ENCODE results near the gene FGF12. TPM values are rescaled to one million over a fixed set of nuclear protein-coding genes. Genes with fewer than 3 reads are reported as not detected.

The FGF12 gene
- total and polyA plus RNA-seq, 2 of the 13 experiments (the other 11 are each of a cell fraction or from before 2014, with no cell fraction given), result 0.07 TPM; not detected in 1

DNA sequence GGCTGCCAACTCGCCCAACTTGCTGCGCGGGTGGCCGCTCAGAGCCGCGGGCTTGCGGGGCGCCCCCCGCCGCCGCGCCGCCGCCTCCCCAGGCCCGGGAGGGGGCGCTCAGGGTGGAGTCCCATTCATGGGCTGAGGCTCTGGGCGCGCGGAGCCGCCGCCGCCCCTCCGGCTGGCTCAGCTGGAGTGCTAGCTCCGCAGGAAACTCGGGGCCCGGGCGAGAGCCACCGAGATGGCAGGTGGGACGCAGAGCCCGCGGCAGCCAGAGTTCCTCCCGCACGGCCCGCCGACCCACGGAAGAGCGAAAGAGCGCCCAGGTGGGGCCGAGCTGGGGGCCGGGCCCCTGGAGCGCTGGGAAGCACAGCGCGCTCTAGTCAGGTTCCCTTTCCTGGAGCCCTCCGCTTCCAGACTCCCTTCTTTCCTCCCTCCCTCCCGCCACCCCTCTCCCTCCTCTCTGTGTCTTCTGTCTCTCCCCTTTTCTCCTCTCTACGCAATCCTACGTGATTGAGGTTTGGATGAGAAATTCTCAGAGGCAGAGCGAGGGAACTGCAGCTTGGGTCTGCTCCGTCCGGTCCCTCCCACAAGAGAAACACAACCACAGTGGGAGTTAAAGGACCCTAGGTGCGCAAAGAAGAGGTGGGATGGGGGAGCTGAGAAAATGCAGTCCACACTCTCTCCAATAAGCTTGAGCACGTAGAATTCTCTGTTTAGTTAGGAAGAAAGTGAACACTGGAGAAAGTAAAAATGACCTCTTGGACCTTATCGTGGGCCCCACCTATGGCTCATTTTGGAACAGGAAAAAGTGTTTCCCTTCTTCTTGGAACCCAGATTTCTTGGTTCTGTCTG, 317.3 kb downstream of the FGF12 start:
- H3K9ac ChIP-seq (ENCODE audit: insufficient read depth, low read depth, low read length), result no peak overlapping the region
- no peak overlapping the region for H3K4me2 ChIP-seq (ENCODE audit: low read depth, low read length)
- H3K36me3 ChIP-seq (replicated peaks in 1 of 2; ENCODE audit: control insufficient read depth in 1 of 2, insufficient read depth in 2 of 2, low read length in 2 of 2), result no peaks in the 10 kb centered on the region
- ChIA-PET POLR2A (no interaction called here), CTCF (ENCODE audit: low intra/inter-chr PET ratio, low total read pairs) (no interaction called here)
- no peaks in the 10 kb centered on the region for H3K79me2 ChIP-seq (ENCODE audit: insufficient read depth, low read length)
- intact Hi-C loops (cut with micrococcal nuclease; ENCODE audit: unreplicated experiment), result no loop called here
- 7% methylated on average over 19 of the region's 53 CpGs for WGBS (ENCODE audit: low lambda C conversion rate)
- no TSS peak for BruUV-seq (replicated peaks)
- H3K27me3 ChIP-seq (ENCODE audit: control insufficient read depth in 1 of 2, insufficient read depth in 2 of 2, low read length in 2 of 2), result peaks cover 0 to 46% of the 10 kb centered on the region in 2 experiments
- in situ Hi-C loops (cut with HindIII; ENCODE audit: extremely low pct_ligation_motif_present, low pct_unique_long_range_greater_than_20kb), result no loop called here
- no peaks in the 10 kb centered on the region for H4K20me1 ChIP-seq (ENCODE audit: insufficient read depth, low read length)
- ATAC-seq, result peak; percentile 45
- no peak for FAIRE-seq
- no peak overlapping the region for H2AFZ ChIP-seq (ENCODE audit: low read length)
- DNase-seq (ENCODE audit: low spot score), result no peak
- H3K4me3 ChIP-seq (replicated peaks in 1 of 3; ENCODE audit: insufficient read depth in 1 of 3, low read depth in 2 of 3, low read length in 3 of 3), result no peak overlapping the region
- no peaks in the 10 kb centered on the region for H3K4me1 ChIP-seq (ENCODE audit: insufficient read depth, low read length)
- H3K9me3 ChIP-seq (ENCODE audit: low read length), result no peaks in the 10 kb centered on the region
- H3K27ac ChIP-seq (ENCODE audit: extremely low read length, insufficient read depth, low read length), result no peak overlapping the region
- TF ChIP-seq, protein P1, sequence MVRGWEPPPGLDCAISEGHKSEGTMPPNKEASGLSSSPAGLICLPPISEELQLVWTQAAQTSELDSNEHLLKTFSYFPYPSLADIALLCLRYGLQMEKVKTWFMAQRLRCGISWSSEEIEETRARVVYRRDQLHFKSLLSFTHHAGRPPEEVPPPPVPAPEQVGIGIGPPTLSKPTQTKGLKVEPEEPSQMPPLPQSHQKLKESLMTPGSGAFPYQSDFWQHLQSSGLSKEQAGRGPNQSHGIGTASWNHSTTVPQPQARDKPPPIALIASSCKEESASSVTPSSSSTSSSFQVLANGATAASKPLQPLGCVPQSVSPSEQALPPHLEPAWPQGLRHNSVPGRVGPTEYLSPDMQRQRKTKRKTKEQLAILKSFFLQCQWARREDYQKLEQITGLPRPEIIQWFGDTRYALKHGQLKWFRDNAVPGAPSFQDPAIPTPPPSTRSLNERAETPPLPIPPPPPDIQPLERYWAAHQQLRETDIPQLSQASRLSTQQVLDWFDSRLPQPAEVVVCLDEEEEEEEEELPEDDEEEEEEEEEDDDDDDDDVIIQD (CRISPR knock-in tag; IDR thresholded peaks at IDR 0.05; ENCODE audit: low read depth), result no peak
- TF ChIP-seq SSRP1 (CRISPR knock-in tag; IDR thresholded peaks at IDR 0.05) (no peak), RBAK (CRISPR knock-in tag; IDR thresholded peaks at IDR 0.05) (no peak), PCBP1 (IDR thresholded peaks at IDR 0.05; ENCODE audit: borderline replicate concordance, low read depth, low read length) (no peak), FOXK2 (IDR thresholded peaks at IDR 0.05) (no peak), ZNF772 (CRISPR knock-in tag; IDR thresholded peaks at IDR 0.05) (no peak), KLF13 (CRISPR knock-in tag; IDR thresholded peaks at IDR 0.05) (no peak), ZNF143 (CRISPR knock-in tag; IDR thresholded peaks at IDR 0.05) (no peak), ZNF138 (CRISPR knock-in tag; IDR thresholded peaks at IDR 0.05; ENCODE audit: low read depth) (no peak), HDAC1 (CRISPR knock-in tag; IDR thresholded peaks at IDR 0.05) (no peak), HOXA9 (CRISPR knock-in tag; IDR thresholded peaks at IDR 0.05; ENCODE audit: borderline replicate concordance) (no peak), GZF1 (CRISPR knock-in tag; IDR thresholded peaks at IDR 0.05) (no peak), ZNF891 (CRISPR knock-in tag; IDR thresholded peaks at IDR 0.05) (no peak), MAZ (IDR thresholded peaks at IDR 0.05; ENCODE audit: borderline replicate concordance, low read depth, low read length) (no peak), MAZ (CRISPR knock-in tag; IDR thresholded peaks at IDR 0.05; ENCODE audit: low read depth) (no peak), HMGA1 (CRISPR knock-in tag; conservative IDR thresholded peaks at IDR 0.05) (no peak)

All from HepG2 (cell line).